ENCODE measurements around the gene TUSC2. TPM values are rescaled to one million over a fixed set of nuclear protein-coding genes. Genes with fewer than 3 reads are reported as not detected.
"Not testable (repeated sequence)": the region's sequence is repeated elsewhere in the genome, so short reads cannot be mapped to it uniquely, and the experiment has no call there.

Gene TUSC2
- polyA plus RNA-seq, 1 donor from 2014 or later = 88.8 TPM

DNA sequence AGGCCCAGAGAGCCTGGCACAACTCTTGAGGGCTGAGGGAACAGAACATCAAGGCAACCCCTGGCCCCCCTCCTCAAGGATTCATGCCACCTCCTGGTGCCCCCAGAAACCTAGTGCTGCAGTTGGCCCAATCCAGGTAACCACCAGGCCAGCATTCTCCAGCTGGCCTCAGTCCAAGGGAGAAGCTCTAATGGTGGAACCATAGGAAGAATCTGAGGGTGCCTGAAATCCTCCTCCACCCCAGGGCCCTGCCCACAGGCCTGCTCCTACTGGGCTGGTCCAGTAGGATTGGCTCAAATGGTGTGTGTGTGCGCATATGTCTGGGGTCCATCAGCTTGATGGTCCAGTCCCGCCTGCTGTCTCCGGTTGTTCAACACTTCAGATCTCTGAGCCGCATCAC is 13.2 kb downstream of the TUSC2 start:
- Histone ChIP-seq H3K27me3 (ENCODE audit: insufficient read depth, low read depth, low read length) (no peaks in the 10 kb centered on the region), H3K4me2 (ENCODE audit: low read length) (no peak overlapping the region), H3F3A (ENCODE audit: insufficient read depth, low read length, poor library complexity, severe bottlenecking) (no peaks in the 10 kb centered on the region), H3K4me3 (ENCODE audit: low read length) (no peak overlapping the region), H3K9ac (ENCODE audit: low read length) (no peak overlapping the region), H2AFZ (ENCODE audit: low read depth, low read length) (no peak overlapping the region), H3K9me3 (ENCODE audit: low read length) (no peaks in the 10 kb centered on the region), H3K9me2 (ENCODE audit: insufficient read depth, low read length) (no peaks in the 10 kb centered on the region), H4K20me1 (ENCODE audit: insufficient read depth) (no peaks in the 10 kb centered on the region), H3K27ac (ENCODE audit: low read length) (no peak overlapping the region), H3K36me3 (ENCODE audit: insufficient read depth, low read length) (no peaks in the 10 kb centered on the region), H3K79me2 (replicated peaks; ENCODE audit: insufficient read depth, low read length) (peaks cover 13% of the 10 kb centered on the region)
- TF ChIP-seq EP300 (conservative IDR thresholded peaks at IDR 0.05; ENCODE audit: poor library complexity, severe bottlenecking) = no peak
- TF ChIP-seq EZH2 (IDR thresholded peaks at IDR 0.05; ENCODE audit: borderline replicate concordance, insufficient read depth, low read length, poor library complexity, severe bottlenecking) = no peak
- no peak for TF ChIP-seq SMC3 (conservative IDR thresholded peaks at IDR 0.05; ENCODE audit: poor library complexity)
- TF ChIP-seq, protein P1, sequence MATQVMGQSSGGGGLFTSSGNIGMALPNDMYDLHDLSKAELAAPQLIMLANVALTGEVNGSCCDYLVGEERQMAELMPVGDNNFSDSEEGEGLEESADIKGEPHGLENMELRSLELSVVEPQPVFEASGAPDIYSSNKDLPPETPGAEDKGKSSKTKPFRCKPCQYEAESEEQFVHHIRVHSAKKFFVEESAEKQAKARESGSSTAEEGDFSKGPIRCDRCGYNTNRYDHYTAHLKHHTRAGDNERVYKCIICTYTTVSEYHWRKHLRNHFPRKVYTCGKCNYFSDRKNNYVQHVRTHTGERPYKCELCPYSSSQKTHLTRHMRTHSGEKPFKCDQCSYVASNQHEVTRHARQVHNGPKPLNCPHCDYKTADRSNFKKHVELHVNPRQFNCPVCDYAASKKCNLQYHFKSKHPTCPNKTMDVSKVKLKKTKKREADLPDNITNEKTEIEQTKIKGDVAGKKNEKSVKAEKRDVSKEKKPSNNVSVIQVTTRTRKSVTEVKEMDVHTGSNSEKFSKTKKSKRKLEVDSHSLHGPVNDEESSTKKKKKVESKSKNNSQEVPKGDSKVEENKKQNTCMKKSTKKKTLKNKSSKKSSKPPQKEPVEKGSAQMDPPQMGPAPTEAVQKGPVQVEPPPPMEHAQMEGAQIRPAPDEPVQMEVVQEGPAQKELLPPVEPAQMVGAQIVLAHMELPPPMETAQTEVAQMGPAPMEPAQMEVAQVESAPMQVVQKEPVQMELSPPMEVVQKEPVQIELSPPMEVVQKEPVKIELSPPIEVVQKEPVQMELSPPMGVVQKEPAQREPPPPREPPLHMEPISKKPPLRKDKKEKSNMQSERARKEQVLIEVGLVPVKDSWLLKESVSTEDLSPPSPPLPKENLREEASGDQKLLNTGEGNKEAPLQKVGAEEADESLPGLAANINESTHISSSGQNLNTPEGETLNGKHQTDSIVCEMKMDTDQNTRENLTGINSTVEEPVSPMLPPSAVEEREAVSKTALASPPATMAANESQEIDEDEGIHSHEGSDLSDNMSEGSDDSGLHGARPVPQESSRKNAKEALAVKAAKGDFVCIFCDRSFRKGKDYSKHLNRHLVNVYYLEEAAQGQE (IDR thresholded peaks at IDR 0.05; ENCODE audit: borderline replicate concordance) = no peak
- no peak for TF ChIP-seq MXI1 (conservative IDR thresholded peaks at IDR 0.05; ENCODE audit: poor library complexity, severe bottlenecking)
- TF ChIP-seq, protein P2, sequence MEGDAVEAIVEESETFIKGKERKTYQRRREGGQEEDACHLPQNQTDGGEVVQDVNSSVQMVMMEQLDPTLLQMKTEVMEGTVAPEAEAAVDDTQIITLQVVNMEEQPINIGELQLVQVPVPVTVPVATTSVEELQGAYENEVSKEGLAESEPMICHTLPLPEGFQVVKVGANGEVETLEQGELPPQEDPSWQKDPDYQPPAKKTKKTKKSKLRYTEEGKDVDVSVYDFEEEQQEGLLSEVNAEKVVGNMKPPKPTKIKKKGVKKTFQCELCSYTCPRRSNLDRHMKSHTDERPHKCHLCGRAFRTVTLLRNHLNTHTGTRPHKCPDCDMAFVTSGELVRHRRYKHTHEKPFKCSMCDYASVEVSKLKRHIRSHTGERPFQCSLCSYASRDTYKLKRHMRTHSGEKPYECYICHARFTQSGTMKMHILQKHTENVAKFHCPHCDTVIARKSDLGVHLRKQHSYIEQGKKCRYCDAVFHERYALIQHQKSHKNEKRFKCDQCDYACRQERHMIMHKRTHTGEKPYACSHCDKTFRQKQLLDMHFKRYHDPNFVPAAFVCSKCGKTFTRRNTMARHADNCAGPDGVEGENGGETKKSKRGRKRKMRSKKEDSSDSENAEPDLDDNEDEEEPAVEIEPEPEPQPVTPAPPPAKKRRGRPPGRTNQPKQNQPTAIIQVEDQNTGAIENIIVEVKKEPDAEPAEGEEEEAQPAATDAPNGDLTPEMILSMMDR (IDR thresholded peaks at IDR 0.05; ENCODE audit: poor library complexity, severe bottlenecking) = no peak
- no peak for TF ChIP-seq TAF1 (IDR thresholded peaks at IDR 0.05; ENCODE audit: low read depth)
- no peak for TF ChIP-seq POLR2AphosphoS5 (IDR thresholded peaks at IDR 0.05)

DNA sequence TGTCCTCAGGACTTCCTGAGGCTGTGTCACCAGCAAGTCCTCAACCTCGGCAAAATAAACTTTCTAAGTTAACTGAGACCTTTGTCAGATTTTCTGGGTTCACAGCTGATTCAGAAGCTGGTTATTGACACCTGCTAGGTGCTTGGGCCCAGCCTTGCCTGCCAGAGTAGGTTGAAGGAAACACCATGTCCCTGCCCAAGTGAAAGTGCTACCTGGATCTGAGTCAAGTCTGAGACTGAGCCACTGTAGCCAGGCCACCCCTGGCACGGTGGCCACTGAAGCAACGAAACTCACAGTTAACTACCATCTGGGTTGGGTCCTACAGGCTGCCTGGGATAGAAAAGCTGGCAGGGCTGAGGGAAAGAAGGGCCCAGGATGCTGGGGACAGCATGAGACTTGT is 13.7 kb downstream of the TUSC2 start:
- Histone ChIP-seq H3K27ac (ENCODE audit: low read length) (no peak overlapping the region), H3K36me3 (ENCODE audit: insufficient read depth, low read length) (no peaks in the 10 kb centered on the region), H3K9me3 (ENCODE audit: low read length) (no peaks in the 10 kb centered on the region), H3K4me3 (ENCODE audit: low read length) (no peak overlapping the region), H3K9ac (ENCODE audit: low read length) (no peak overlapping the region), H3K9me2 (ENCODE audit: insufficient read depth, low read length) (no peaks in the 10 kb centered on the region), H3K79me2 (replicated peaks; ENCODE audit: insufficient read depth, low read length) (peaks cover 8% of the 10 kb centered on the region), H3K27me3 (ENCODE audit: insufficient read depth, low read depth, low read length) (no peaks in the 10 kb centered on the region), H4K20me1 (ENCODE audit: insufficient read depth) (no peaks in the 10 kb centered on the region), H3K4me2 (ENCODE audit: low read length) (no peak overlapping the region), H2AFZ (ENCODE audit: low read depth, low read length) (no peak overlapping the region), H3F3A (ENCODE audit: insufficient read depth, low read length, poor library complexity, severe bottlenecking) (no peaks in the 10 kb centered on the region)
- TF ChIP-seq RAD21 (conservative IDR thresholded peaks at IDR 0.05) (no peak), TAF1 (IDR thresholded peaks at IDR 0.05; ENCODE audit: low read depth) (no peak), POLR2AphosphoS5 (IDR thresholded peaks at IDR 0.05) (no peak), EP300 (conservative IDR thresholded peaks at IDR 0.05; ENCODE audit: poor library complexity, severe bottlenecking) (no peak), EZH2 (IDR thresholded peaks at IDR 0.05; ENCODE audit: borderline replicate concordance, insufficient read depth, low read length, poor library complexity, severe bottlenecking) (no peak), MXI1 (conservative IDR thresholded peaks at IDR 0.05; ENCODE audit: poor library complexity, severe bottlenecking) (no peak), SMC3 (conservative IDR thresholded peaks at IDR 0.05; ENCODE audit: poor library complexity) (no peak)
- TF ChIP-seq, protein P1 (IDR thresholded peaks at IDR 0.05; ENCODE audit: borderline replicate concordance) = no peak
- TF ChIP-seq, protein P2 (IDR thresholded peaks at IDR 0.05; ENCODE audit: poor library complexity, severe bottlenecking) = no peak

DNA sequence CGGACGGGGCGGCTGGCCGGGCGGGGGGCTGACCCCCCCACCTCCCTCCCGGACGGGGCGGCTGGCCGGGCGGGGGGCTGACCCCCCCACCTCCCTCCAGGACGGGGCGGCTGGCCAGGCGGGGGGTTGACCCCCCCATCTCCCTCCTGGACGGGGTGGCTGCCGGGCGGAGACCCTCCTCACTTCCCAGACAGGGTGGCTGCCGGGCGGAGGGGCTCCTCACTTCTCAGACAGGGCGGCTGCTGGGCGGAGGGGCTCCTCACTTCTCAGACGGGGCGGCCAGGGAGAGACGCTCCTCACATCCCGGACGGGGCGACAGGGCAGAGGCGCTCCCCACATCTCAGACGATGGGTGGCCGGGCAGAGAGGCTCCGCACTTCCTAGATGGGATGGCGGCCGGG is 16.0 kb downstream of the TUSC2 start:
- not testable (repeated sequence) for H3K4me2 ChIP-seq (ENCODE audit: low read length); H2AFZ ChIP-seq (ENCODE audit: low read depth, low read length); H4K20me1 ChIP-seq (ENCODE audit: insufficient read depth); H3K9me2 ChIP-seq (ENCODE audit: insufficient read depth, low read length); H3F3A ChIP-seq (ENCODE audit: insufficient read depth, low read length, poor library complexity, severe bottlenecking); H3K27ac ChIP-seq (ENCODE audit: low read length); H3K27me3 ChIP-seq (ENCODE audit: insufficient read depth, low read depth, low read length); H3K4me3 ChIP-seq (ENCODE audit: low read length); H3K36me3 ChIP-seq (ENCODE audit: insufficient read depth, low read length); H3K9me3 ChIP-seq (ENCODE audit: low read length); H3K9ac ChIP-seq (ENCODE audit: low read length); H3K79me2 ChIP-seq (replicated peaks; ENCODE audit: insufficient read depth, low read length)

Data from neural cell (in vitro differentiated cells).